Measurements from ENCODE around the gene CAMK1D.

The CAMK1D gene

DNA sequence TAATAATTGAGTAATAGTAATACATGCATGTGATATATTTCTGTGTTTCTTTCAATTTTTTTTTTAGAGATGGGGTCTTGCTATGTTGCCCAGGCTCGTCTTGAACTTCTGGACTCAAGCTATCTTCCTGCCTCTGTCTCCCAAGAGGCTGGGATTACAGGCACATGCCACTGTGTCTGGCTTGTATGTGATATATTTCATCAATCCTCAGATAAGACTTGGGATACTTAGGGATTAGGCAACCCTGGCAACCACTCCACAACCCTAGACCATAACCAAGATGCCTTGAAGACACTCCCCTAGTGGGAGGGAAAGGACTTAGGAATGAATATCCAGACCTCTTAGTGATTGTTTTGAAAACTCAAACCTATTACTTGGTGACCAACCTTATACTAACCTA, 497.4 kb downstream of the CAMK1D start:
- H3K4me1 Mint-ChIP-seq: peaks cover 62% of the 10 kb centered on the region
- no peaks in the 10 kb centered on the region for H3K36me3 Mint-ChIP-seq (ENCODE audit: low read depth)
- no peaks in the 10 kb centered on the region for H3K27me3 Mint-ChIP-seq (ENCODE audit: low read depth)
- no peak overlapping the region for H3K4me3 Mint-ChIP-seq
- TF ChIP-seq CTCF (IDR thresholded peaks at IDR 0.05; ENCODE audit: unreplicated experiment in 3 of 3): no peak
- H3K27ac Mint-ChIP-seq: peak overlapping the region in 2 of 3 experiments; percentile 44 to 52
- H3K9me3 Mint-ChIP-seq: no peaks in the 10 kb centered on the region

DNA sequence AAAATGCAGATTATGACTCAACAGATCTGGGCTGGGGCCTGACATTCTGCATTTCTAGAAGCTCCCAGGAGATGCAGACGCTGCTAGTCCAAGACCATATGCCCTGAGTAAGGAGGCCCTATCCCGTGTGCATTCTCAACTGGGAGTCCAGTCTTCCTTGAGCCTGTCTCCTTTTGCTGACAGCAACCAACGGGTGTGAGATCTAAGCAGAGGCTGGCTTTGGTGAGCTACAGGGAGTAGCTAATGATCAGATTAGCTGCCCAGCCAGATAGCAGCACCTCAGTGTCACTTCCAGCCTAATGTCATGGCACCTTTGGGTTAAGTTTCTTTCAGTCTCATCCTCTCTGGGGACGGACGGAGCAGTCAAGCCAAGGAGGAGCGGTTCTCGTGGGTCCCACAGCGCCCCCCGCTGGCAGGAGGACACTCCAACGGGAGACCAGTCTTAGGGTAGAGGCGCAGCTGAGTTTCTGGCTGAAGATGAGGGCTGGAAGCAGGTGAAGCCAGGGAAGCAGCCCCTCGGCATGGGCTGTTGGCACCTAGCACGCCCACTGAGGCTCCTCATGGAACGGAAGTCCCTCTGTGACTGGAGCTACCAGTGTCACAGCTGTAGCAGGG, 498.1 kb downstream of the CAMK1D start:
- peak in 1 of 3 experiments; percentile 15 for TF ChIP-seq CTCF (IDR thresholded peaks at IDR 0.05; ENCODE audit: unreplicated experiment in 3 of 3)
- Mint-ChIP-seq H3K9me3 (peaks cover under 1% of the 10 kb centered on the region), H3K27ac (peak overlapping the region in 2 of 3 experiments; percentile 44 to 52), H3K27me3 (ENCODE audit: low read depth) (no peaks in the 10 kb centered on the region), H3K4me3 (no peak overlapping the region), H3K36me3 (ENCODE audit: low read depth) (no peaks in the 10 kb centered on the region), H3K4me1 (peaks cover 55% of the 10 kb centered on the region)

- Mint-ChIP-seq H3K27ac (peak overlapping the region; percentile 51 to 93 (median 75)), H3K27me3 (ENCODE audit: low read depth) (no peaks in the 10 kb centered on the region), H3K4me1 (peaks cover 48% of the 10 kb centered on the region), H3K9me3 (peaks cover 2% of the 10 kb centered on the region), H3K4me3 (no peak overlapping the region), H3K36me3 (ENCODE audit: low read depth) (no peaks in the 10 kb centered on the region)
- no peak for TF ChIP-seq CTCF (IDR thresholded peaks at IDR 0.05; ENCODE audit: unreplicated experiment in 3 of 3)
Observed at GRCh38 chr10:12848439-12849173, 499.3 kb downstream of the CAMK1D start.

- no peaks in the 10 kb centered on the region for H3K36me3 Mint-ChIP-seq (ENCODE audit: low read depth)
- H3K4me1 Mint-ChIP-seq: peaks cover 44% of the 10 kb centered on the region
- H3K27ac Mint-ChIP-seq: peak overlapping the region; percentile 51 to 93 (median 75)
- peak overlapping the region in 2 of 3 experiments; percentile 8 to 31 for H3K4me3 Mint-ChIP-seq
- peaks cover 2% of the 10 kb centered on the region for H3K9me3 Mint-ChIP-seq
- H3K27me3 Mint-ChIP-seq (ENCODE audit: low read depth): no peaks in the 10 kb centered on the region
- TF ChIP-seq CTCF (IDR thresholded peaks at IDR 0.05; ENCODE audit: unreplicated experiment in 3 of 3): no peak
Observed at GRCh38 chr10:12849319-12850181, 500.2 kb downstream of the CAMK1D start.

- peaks cover 14% of the 10 kb centered on the region for H3K9me3 Mint-ChIP-seq
- H3K4me1 Mint-ChIP-seq: peaks cover 21% of the 10 kb centered on the region
- H3K4me3 Mint-ChIP-seq: no peak overlapping the region
- H3K27ac Mint-ChIP-seq: no peak overlapping the region
- TF ChIP-seq CTCF (IDR thresholded peaks at IDR 0.05; ENCODE audit: unreplicated experiment in 3 of 3): no peak
- no peaks in the 10 kb centered on the region for H3K27me3 Mint-ChIP-seq (ENCODE audit: low read depth)
- no peaks in the 10 kb centered on the region for H3K36me3 Mint-ChIP-seq (ENCODE audit: low read depth)
Observed at GRCh38 chr10:12852687-12853086, 503.3 kb downstream of the CAMK1D start.
